Vagina (tissue), 2 donors: Measurements from ENCODE around the gene KCTD14. TPM values are rescaled to one million over a fixed set of nuclear protein-coding genes. Genes with fewer than 3 reads are reported as not detected.

Source experiments
- DNase-seq, 2 donors: peaks; one replicate each; pipeline ENCODE4 v3.0.0-alpha.2; 2017; ENCODE audit errors: extremely low spot score in 2 of 2
- H3K27ac ChIP-seq: fragments of 200-600 bp; sonication (generic); one replicate; pipeline ENCODE4 v1.5.1; 2019
- H3K27me3 ChIP-seq: fragments of 200-600 bp; sonication (generic); one replicate; pipeline ENCODE4 v1.5.1; 2019
- H3K36me3 ChIP-seq, 2 donors: fragments of 200-600 bp; sonication (generic); one replicate each; pipeline ENCODE4 v1.5.1; 2017 to 2019
- H3K4me1 ChIP-seq: fragments of 200-600 bp; sonication (generic); one replicate; pipeline ENCODE4 v1.5.1; 2019
- H3K4me3 ChIP-seq, 2 donors: fragments of 200-600 bp; sonication (generic); 1 replicate in 1 of 2; 2 replicates in 1 of 2; pipeline ENCODE4 v1.5.1; 2016 to 2019
- H3K9me3 ChIP-seq: fragments of 200-600 bp; sonication (generic); one replicate; pipeline ENCODE4 v1.5.1; 2019
- POLR2A ChIP-seq, 2 donors: fragments of 450-650 bp; IDR thresholded peaks; one replicate each; pipeline ENCODE4 v1.6.1; 2017; ENCODE audit warnings: antibody characterized with exemption in 2 of 2, mild to moderate bottlenecking in 2 of 2, moderate library complexity in 2 of 2
- POLR2AphosphoS5 ChIP-seq, 2 donors: sonication (generic); formaldehyde crosslinking; IDR thresholded peaks; one replicate each; pipeline ENCODE4 v1.9.0; 2017; ENCODE audit warnings: antibody characterized with exemption in 2 of 2, mild to moderate bottlenecking in 2 of 2, low read depth in 1 of 2; ENCODE audit not compliant: insufficient read depth in 1 of 2
- intact Hi-C: fragments of 100-400 bp; cut with DNase I; formaldehyde crosslinking; loops from one replicate; pipeline ENCODE4 v1.15.1; 2023
- total RNA-seq: library from RNA; depleted of rRNA; stranded (reverse); fragments of >200 nt; gene quantifications from one replicate; pipeline ENCODE4 v1.2.3, GENCODE V29; 2016
- TF ChIP-seq, protein P1 (sequence below), 3 experiments: fragments of 450-650 bp in 2 of 3; fragments of 200-600 bp in 1 of 3; sonication (generic) in 1 of 3; IDR thresholded peaks; one replicate each; pipeline ENCODE4 v1.5.1; 2017 to 2019; ENCODE audit warnings: antibody characterized with exemption in 3 of 3, mild to moderate bottlenecking in 2 of 3, moderate library complexity in 2 of 3

The KCTD14 gene, protein sequence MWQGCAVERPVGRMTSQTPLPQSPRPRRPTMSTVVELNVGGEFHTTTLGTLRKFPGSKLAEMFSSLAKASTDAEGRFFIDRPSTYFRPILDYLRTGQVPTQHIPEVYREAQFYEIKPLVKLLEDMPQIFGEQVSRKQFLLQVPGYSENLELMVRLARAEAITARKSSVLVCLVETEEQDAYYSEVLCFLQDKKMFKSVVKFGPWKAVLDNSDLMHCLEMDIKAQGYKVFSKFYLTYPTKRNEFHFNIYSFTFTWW
- total RNA-seq, result 2.9 TPM

- intact Hi-C loops, result no loop called here
- no peaks in the 10 kb centered on the region for H3K4me1 ChIP-seq
- peak within 1 kb of the TSS; percentile 44 to 60 for H3K4me3 ChIP-seq
- no peak for TF ChIP-seq POLR2A (IDR thresholded peaks at IDR 0.05)
- TF ChIP-seq POLR2AphosphoS5 (IDR thresholded peaks at IDR 0.05; ENCODE audit: insufficient read depth in 1 of 2, low read depth in 1 of 2), result no peak
- TF ChIP-seq, protein P1, sequence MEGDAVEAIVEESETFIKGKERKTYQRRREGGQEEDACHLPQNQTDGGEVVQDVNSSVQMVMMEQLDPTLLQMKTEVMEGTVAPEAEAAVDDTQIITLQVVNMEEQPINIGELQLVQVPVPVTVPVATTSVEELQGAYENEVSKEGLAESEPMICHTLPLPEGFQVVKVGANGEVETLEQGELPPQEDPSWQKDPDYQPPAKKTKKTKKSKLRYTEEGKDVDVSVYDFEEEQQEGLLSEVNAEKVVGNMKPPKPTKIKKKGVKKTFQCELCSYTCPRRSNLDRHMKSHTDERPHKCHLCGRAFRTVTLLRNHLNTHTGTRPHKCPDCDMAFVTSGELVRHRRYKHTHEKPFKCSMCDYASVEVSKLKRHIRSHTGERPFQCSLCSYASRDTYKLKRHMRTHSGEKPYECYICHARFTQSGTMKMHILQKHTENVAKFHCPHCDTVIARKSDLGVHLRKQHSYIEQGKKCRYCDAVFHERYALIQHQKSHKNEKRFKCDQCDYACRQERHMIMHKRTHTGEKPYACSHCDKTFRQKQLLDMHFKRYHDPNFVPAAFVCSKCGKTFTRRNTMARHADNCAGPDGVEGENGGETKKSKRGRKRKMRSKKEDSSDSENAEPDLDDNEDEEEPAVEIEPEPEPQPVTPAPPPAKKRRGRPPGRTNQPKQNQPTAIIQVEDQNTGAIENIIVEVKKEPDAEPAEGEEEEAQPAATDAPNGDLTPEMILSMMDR (IDR thresholded peaks at IDR 0.05), result no peak
- H3K9me3 ChIP-seq, result no peaks in the 10 kb centered on the region
- H3K27me3 ChIP-seq, result no peaks in the 10 kb centered on the region
- no peak for DNase-seq
- H3K36me3 ChIP-seq, result no peaks in the 10 kb centered on the region
- H3K27ac ChIP-seq, result no peak within 1 kb of the TSS
Measured at GRCh38 chr11:78022397-78023396, at the start of gene KCTD14. Gene KCTD14, minus strand, starts transcription at chr11:78023276. Its CDS starts 27 bp downstream, at chr11:78023249.

- no peaks in the 10 kb centered on the region for H3K27me3 ChIP-seq
- H3K4me1 ChIP-seq, result peaks cover 28% of the 10 kb centered on the region
- no peak overlapping the region for H3K4me3 ChIP-seq
- TF ChIP-seq, protein P1 (IDR thresholded peaks at IDR 0.05), result no peak
- H3K36me3 ChIP-seq, result peaks cover 0 to 25% of the 10 kb centered on the region in 2 donors
- H3K9me3 ChIP-seq, result no peaks in the 10 kb centered on the region
- DNase-seq, result no peak
- intact Hi-C loops, result no loop called here
- no peak overlapping the region for H3K27ac ChIP-seq
Measured at GRCh38 chr11:78072455-78072854, 49.4 kb upstream of the KCTD14 start.

DNA sequence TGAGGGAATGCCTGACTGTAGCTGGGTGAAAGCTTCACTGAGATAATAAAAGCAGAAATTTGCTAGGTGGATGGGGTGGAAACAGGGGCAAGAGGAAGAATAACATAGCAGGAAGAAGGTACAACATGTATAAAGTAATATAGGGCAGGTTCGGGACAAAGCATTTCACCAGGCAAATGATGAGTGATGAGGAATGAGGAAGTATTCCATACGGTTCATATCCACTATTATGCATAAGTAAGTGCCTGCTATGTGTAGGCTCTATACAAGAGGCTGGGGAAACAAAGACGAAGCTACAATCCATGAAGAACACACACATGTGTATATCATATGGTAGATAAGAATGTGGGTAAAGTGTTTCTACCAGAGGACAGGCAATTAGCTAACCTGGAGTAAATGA is 48.6 kb upstream of the KCTD14 start:
- no peak overlapping the region for H3K4me3 ChIP-seq
- DNase-seq, result no peak
- no peak for TF ChIP-seq POLR2A (IDR thresholded peaks at IDR 0.05)
- TF ChIP-seq, protein P1 (IDR thresholded peaks at IDR 0.05), result no peak
- TF ChIP-seq POLR2AphosphoS5 (IDR thresholded peaks at IDR 0.05; ENCODE audit: insufficient read depth in 1 of 2, low read depth in 1 of 2), result no peak
- peaks cover 21% of the 10 kb centered on the region for H3K4me1 ChIP-seq
- H3K27ac ChIP-seq, result no peak overlapping the region
- intact Hi-C loops, result no loop called here
- H3K9me3 ChIP-seq, result no peaks in the 10 kb centered on the region
- H3K36me3 ChIP-seq, result peaks cover 0 to 25% of the 10 kb centered on the region in 2 donors
- no peaks in the 10 kb centered on the region for H3K27me3 ChIP-seq

DNA sequence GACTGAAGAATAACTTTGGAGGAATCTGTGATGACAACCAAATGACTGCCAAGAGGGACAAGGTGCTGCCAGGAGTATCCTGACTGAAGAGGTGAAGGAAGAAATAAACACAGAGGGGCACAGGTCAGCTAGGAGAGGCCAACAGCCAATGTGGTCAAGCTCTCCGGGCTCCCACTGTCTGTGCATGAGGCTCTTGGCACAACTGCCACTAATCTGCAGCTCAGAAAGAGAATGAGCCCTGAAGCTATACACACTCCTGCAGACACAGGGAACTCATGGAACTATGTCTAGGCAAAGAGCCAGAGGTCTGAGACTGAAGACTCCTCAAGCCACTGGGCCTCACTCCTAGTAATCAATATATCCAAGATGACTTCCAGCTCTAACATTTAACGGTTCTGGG is 47.5 kb upstream of the KCTD14 start:
- Histone ChIP-seq H3K4me3 (no peak overlapping the region), H3K36me3 (peaks cover 0 to 25% of the 10 kb centered on the region in 2 donors), H3K27me3 (no peaks in the 10 kb centered on the region), H3K4me1 (peaks cover 10% of the 10 kb centered on the region), H3K9me3 (no peaks in the 10 kb centered on the region), H3K27ac (no peak overlapping the region)
- TF ChIP-seq POLR2A (IDR thresholded peaks at IDR 0.05), result no peak
- TF ChIP-seq, protein P1 (IDR thresholded peaks at IDR 0.05), result no peak
- no peak for TF ChIP-seq POLR2AphosphoS5 (IDR thresholded peaks at IDR 0.05; ENCODE audit: insufficient read depth in 1 of 2, low read depth in 1 of 2)
- DNase-seq, result no peak
- intact Hi-C loops, result no loop called here
